DOHH2 (cell line): ENCODE results near the gene TMEM132D.

Experiments used
- CTCF ChIP-seq: fragments of 200-600 bp; sonication (generic); IDR thresholded peaks from one replicate; pipeline ENCODE4 v1.5.1; 2014; ENCODE audit warnings: antibody characterized with exemption, mild to moderate bottlenecking, low read depth, low read length; ENCODE audit not compliant: poor library complexity, severe bottlenecking
- EZH2phosphoT487 ChIP-seq: fragments of 200-600 bp; sonication (generic); IDR thresholded peaks from 2 replicates; pipeline ENCODE4 v1.6.1; 2017; ENCODE audit warnings: borderline replicate concordance, mild to moderate bottlenecking, antibody characterized with exemption, low read length, moderate library complexity, mixed read lengths

DNA sequence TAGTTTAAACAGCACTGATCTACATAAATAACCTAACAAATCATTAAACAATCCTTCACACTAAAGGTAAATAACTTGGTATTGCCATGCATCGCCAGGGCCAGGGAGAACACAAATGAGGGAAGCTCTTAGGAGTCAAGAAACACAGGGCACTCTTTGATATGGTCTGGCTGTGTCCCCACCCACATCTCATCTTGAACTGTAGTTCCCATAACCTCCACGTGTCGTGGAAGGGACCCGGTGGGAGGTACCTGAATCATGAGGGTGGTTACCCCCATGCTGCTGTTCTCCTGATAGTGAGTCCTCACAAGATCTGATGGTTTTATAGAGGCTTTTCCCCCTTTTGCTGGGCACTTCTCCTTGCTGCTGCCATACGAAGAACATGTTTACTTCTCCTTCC, 17.3 kb downstream of the TMEM132D start:
- no peak for TF ChIP-seq CTCF
- TF ChIP-seq EZH2phosphoT487 = no peak
